ENCODE measurements around the gene DNAJA3. TPM values are rescaled to one million over a fixed set of nuclear protein-coding genes. Genes with fewer than 3 reads are reported as not detected.

The DNAJA3 gene
- total and polyA plus RNA-seq, 10 of the 15 experiments (the other 5 are each of a cell fraction or from before 2014, with no cell fraction given): 8.4 to 141 (median 60.8) TPM

DNA sequence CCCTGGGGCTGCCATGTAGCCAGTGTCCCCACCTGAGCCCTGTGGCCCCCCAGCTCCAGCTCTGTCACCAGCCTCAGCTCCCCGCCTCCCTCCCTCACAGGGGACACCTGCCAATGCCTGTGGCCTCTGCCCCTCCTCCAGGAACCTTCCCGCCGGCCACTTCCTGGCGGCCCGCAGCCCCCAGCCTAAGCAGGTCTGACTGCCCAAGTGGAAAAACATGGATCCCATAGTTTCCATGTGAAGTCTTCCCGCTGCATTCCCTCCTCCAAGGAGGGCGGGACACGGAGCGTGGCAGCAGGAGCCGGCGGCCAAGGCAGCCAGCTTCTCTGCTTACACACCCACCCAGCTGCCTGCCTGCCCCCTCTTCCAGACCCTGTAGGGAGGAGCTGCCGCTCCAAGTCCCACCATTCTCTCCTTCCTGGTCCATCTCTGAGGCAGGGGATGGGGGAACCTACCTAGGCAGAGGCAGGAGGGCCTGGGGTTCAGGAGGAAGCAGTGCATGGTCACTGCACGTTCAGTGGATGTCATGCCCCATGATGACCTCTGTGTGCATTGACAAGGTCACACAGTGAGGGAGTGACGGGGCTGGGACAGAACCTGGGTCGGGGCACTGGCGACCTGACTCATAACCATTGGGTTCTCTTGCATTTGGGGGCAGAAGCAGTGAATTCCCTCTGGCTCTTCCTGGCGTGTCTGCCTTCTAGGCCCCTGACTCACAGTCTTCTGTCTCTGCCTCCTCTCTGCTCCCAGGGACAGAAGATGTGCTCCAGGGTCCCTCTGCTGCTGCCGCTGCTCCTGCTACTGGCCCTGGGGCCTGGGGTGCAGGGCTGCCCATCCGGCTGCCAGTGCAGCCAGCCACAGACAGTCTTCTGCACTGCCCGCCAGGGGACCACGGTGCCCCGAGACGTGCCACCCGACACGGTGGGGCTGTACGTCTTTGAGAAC is 45.3 kb upstream of the DNAJA3 start:
- H3K79me2 ChIP-seq (ENCODE audit: control insufficient read depth, insufficient read depth, low read length): no peaks in the 10 kb centered on the region
- no peak overlapping the region for H3K4me2 ChIP-seq (ENCODE audit: control insufficient read depth, insufficient read depth)
- ChIA-PET CTCF (no interaction called here), RAD21 (ENCODE audit: unreplicated experiment) (no interaction called here), SMC1A (ENCODE audit: uncharacterized antibody, unreplicated experiment) (no interaction called here), POLR2A (no interaction called here)
- TF ChIP-seq BHLHE40 (IDR thresholded peaks at IDR 0.05; ENCODE audit: borderline replicate concordance in 1 of 2, low read depth in 2 of 2, low read length in 1 of 2) (no peak), SUZ12 (IDR thresholded peaks at IDR 0.05; ENCODE audit: unreplicated experiment) (no peak), NFYB (IDR thresholded peaks at IDR 0.05; ENCODE audit: insufficient read depth, low read depth, low read length) (no peak), RB1 (IDR thresholded peaks at IDR 0.05; ENCODE audit: borderline replicate concordance) (no peak), KLF5 (IDR thresholded peaks at IDR 0.05; ENCODE audit: partially characterized antibody) (no peak), PML (IDR thresholded peaks at IDR 0.05; ENCODE audit: low read length) (no peak)
- TF ChIP-seq, protein P1, sequence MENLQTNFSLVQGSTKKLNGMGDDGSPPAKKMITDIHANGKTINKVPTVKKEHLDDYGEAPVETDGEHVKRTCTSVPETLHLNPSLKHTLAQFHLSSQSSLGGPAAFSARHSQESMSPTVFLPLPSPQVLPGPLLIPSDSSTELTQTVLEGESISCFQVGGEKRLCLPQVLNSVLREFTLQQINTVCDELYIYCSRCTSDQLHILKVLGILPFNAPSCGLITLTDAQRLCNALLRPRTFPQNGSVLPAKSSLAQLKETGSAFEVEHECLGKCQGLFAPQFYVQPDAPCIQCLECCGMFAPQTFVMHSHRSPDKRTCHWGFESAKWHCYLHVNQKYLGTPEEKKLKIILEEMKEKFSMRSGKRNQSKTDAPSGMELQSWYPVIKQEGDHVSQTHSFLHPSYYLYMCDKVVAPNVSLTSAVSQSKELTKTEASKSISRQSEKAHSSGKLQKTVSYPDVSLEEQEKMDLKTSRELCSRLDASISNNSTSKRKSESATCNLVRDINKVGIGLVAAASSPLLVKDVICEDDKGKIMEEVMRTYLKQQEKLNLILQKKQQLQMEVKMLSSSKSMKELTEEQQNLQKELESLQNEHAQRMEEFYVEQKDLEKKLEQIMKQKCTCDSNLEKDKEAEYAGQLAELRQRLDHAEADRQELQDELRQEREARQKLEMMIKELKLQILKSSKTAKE (IDR thresholded peaks at IDR 0.05; ENCODE audit: low read depth, poor library complexity, severe bottlenecking): no peak
- TF ChIP-seq, protein P2, sequence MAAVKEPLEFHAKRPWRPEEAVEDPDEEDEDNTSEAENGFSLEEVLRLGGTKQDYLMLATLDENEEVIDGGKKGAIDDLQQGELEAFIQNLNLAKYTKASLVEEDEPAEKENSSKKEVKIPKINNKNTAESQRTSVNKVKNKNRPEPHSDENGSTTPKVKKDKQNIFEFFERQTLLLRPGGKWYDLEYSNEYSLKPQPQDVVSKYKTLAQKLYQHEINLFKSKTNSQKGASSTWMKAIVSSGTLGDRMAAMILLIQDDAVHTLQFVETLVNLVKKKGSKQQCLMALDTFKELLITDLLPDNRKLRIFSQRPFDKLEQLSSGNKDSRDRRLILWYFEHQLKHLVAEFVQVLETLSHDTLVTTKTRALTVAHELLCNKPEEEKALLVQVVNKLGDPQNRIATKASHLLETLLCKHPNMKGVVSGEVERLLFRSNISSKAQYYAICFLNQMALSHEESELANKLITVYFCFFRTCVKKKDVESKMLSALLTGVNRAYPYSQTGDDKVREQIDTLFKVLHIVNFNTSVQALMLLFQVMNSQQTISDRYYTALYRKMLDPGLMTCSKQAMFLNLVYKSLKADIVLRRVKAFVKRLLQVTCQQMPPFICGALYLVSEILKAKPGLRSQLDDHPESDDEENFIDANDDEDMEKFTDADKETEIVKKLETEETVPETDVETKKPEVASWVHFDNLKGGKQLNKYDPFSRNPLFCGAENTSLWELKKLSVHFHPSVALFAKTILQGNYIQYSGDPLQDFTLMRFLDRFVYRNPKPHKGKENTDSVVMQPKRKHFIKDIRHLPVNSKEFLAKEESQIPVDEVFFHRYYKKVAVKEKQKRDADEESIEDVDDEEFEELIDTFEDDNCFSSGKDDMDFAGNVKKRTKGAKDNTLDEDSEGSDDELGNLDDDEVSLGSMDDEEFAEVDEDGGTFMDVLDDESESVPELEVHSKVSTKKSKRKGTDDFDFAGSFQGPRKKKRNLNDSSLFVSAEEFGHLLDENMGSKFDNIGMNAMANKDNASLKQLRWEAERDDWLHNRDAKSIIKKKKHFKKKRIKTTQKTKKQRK (IDR thresholded peaks at IDR 0.05; ENCODE audit: low read depth, low read length): no peak
- no peaks in the 10 kb centered on the region for H3K4me1 ChIP-seq (ENCODE audit: control insufficient read depth, insufficient read depth, low read length)
- H4K20me1 ChIP-seq (ENCODE audit: control insufficient read depth, insufficient read depth): no peaks in the 10 kb centered on the region
- WGBS (ENCODE audit: insufficient coverage, insufficient replicate concordance, low lambda C conversion rate, missing lambda C conversion rate): 86% methylated on average over 23 of the region's 26 CpGs
- H3K9me3 ChIP-seq (replicated peaks; ENCODE audit: control insufficient read depth, insufficient read depth, low read length): no peaks in the 10 kb centered on the region
- no peak overlapping the region for H3K27ac ChIP-seq (ENCODE audit: control insufficient read depth, insufficient read depth)
- no peak overlapping the region for H2AFZ ChIP-seq (ENCODE audit: control insufficient read depth, low read depth, low read length)
- no peak overlapping the region for H3K9ac ChIP-seq (ENCODE audit: control insufficient read depth, insufficient read depth, low read length)
- H3K4me3 ChIP-seq: no peak overlapping the region
- DNase-seq (ENCODE audit: low read depth, low spot score): no peak
- intact Hi-C loops (cut with micrococcal nuclease; ENCODE audit: unreplicated experiment) (no loop called here), in situ Hi-C loops (cut with MboI) (no loop called here)
- peaks cover 0 to 8% of the 10 kb centered on the region in 2 experiments; a peak in 2 of 4 replicates for H3K36me3 ChIP-seq (ENCODE audit: control insufficient read depth in 2 of 2, insufficient read depth in 2 of 2, low read length in 1 of 2)
- ATAC-seq: no peak
- no peak for FAIRE-seq
- no peaks in the 10 kb centered on the region for H3K27me3 ChIP-seq (replicated peaks in 1 of 2; ENCODE audit: control insufficient read depth in 2 of 2, insufficient read depth in 2 of 2, low read length in 1 of 2)
- BruUV-seq (replicated peaks): no TSS peak

All from GM12878 (cell line).